IPS DF 19.7 (cell line): ENCODE measurements around the gene PPP3CB.
"Not testable (repeated sequence)": the region's sequence is repeated elsewhere in the genome, so short reads cannot be mapped to it uniquely, and the experiment has no call there.

Experiments
- DNase-seq: peaks from one replicate; pipeline ENCODE4 v3.0.0-alpha.2; 2013; ENCODE audit warnings: low read depth, low spot score

Gene PPP3CB

DNA sequence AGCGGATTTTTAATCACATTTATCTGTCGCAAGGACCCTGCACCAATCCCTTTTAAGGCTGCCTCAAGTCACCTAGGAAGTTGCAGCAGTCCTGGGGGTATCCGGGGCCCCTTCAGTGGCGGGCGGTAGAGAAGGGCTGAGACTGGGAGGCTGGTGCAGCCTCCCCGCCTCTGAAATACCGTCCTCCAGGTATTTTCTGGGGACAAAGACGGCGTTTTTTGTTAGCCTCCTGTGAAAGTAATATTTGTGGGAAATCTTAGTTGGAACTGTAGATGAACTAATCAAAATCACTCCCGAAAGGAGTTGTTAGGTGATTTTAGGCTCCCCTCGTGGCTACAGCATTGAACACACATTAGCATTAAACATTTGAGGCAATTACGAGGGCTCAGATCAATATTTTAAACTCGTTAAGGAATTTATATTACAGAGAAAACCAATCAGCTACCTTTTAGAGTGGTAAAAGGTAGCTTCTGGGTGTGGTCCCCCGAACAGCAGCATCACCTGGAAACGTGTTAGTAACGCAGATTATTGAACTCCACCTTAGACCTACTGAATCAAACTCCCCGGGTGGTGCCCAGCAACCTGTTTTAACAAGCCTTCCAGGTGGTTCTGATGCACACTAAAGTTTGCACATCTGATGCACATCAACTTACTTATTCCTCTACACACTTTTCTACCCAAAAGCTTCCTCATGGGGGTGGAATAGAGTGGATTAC lies 81.4 kb downstream of the PPP3CB start:
- DNase-seq = no peak

DNA sequence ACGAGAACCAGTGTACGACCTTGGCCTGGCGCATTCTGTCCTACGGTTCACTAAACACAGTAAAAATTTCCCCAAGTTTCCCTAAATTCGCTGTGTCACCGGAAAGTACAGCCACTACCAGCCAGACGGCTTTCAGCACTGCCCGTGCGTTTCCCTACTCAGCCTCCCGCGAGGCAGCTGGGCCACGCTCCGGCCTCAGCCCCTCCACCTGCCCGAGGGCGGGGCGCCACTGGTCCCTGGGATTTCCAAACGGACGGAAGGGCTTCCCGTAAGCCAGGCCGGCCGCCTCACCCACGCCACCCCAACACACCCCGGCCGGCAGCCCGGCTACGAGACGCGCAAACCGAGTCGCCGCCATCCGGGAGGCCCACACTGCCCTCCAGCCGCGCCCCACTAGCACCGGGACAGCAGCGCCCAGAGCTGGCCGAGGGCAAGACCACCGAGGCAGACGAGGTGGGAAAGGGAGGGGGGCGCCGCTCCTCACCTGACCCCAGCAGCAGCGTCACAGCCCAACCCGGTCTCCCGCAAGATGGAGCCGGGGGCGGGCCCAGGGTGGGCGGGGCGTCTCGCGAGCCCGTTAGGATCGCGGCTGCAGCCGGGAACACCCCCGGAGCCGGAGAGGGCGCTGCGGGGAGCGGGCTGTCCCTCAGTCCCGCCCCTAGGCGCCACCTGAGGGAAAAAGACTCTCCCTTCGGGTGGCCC lies 82.1 kb downstream of the PPP3CB start, which contains the start of gene ANXA7:
ANXA7 (minus strand) TSS at position 531 of the 702 bp plus-strand sequence. CDS start 13,202 bp downstream, outside the sequence.
- DNase-seq = no peak

DNA sequence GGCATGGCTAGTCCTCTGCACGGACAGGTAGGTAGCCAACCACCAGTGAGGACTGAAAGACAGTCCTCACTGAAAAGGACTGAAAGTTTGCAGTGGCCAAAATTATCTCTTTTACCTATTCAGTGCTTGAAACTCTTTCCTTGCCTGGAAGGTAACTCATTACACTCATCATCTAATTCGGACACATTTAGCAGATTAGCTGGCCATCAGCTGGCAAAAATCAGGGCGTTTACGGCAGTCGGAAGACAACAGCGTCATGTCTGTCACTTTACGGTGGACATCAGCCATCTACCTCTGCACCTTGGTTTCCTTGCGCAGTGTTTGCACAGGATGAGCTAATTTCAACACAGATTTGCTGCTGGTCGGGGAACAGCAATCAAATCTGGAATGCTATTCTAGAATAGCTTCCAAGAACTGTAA lies 82.7 kb downstream of the PPP3CB start:
- DNase-seq = no peak

GRCh38 chr10:73410897-73411296 lies 84.9 kb downstream of the PPP3CB start:
- DNase-seq = no peak

DNA sequence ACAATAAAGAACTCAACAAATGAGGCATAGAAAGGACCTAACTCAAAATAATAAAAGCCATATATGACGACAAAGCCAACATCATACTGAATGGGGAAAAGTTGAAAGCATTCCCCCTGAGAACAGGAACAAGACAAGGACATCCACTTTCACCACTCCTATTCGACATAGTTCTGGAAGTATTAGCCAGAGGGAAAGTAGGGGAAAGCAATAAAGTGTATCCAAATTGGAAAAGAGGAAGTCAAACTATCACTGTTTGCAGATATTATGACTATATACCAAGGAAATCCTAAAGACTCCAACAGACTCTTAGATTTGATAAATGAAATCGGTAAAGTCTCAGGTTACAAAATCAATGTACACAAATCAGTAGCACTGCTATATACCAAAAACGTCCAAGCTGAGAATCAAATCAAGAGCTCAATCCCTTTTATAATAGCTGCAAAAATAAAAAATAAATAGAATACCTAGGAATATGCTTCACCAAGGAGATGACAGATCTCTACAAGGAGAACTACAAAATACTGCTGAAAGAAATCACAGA lies 86.8 kb downstream of the PPP3CB start:
- DNase-seq = no peak

DNA sequence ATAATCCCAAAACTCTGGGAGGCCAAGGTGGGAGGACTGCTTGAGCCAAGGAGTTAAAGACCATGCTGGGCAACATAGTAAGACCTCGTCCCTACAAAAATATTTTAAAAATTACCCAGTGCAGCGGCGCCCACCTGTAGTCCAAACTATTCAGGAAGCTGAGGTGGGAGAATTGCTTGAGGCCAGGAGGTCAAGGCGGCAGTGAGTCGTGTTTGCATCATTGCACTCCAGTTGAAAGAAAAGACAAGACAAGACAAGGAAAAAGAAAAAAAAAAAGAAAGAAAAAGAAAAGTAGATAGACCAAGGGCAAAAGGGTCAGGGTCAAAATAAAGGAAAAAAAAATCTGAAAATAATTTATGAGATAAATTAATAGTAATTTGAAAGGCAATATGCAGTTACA lies 87.8 kb downstream of the PPP3CB start:
- DNase-seq = no peak

GRCh38 chr10:73407495-73407894 lies 88.3 kb downstream of the PPP3CB start:
- no peak for DNase-seq

DNA sequence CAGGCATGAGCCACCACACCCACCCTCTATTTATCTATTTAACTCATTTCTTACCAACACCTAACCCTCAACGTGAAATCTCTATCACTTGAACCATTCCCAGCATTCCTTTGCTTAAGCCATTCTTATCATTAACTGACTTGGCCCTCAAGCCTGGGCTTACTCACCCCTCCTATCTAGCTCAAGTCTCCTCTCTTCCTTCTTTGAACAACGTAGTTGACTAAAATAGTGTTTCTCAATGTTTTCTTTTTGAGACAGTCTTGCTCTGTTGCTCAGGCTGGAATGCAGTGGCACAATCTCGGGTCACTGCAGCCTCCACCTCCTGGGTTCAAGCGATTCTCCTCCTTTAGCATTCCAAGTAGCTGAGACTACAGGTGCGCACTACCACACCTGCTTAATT lies 89.0 kb downstream of the PPP3CB start:
- DNase-seq = no peak

DNA sequence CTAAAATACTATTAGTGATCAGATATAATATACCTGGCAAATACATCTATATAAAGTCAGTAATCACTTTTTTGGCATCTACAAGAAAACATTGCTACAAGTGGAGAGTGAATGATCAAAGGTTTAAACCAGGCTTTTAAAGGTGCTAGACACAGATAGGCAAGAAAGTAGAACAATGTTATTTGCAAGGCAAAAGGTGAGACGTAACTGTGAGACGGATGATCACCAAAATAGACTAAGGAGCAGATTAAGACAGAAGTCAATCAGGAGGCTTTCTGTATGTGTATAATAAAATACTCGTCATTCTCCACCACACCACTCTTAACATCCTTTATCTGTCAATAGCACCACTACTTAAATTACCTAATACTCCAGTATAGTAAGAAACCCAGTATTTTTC lies 90.3 kb downstream of the PPP3CB start:
- no peak for DNase-seq

- DNase-seq = no peak
Measured at GRCh38 chr10:73404690-73405089, 91.1 kb downstream of the PPP3CB start.

DNA sequence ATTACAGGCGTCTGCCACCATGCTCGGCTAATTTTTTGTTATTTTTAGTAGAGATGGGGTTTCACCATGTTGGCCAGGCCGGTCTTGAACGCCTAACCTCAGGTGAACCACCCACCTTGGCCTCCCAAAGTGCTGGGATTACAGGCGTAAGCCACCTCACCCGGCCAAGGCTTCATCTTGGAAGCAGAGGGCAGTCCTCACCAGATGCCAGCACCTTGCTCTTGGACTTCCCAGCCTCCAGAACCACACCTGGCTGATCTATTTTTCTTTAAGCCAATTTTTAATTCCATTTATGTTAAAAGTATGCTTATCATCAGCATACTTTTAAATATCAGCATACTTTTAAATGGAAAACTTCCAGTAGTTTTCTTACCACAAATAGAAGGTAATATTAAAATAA lies 94.2 kb downstream of the PPP3CB start:
- DNase-seq = no peak

DNA sequence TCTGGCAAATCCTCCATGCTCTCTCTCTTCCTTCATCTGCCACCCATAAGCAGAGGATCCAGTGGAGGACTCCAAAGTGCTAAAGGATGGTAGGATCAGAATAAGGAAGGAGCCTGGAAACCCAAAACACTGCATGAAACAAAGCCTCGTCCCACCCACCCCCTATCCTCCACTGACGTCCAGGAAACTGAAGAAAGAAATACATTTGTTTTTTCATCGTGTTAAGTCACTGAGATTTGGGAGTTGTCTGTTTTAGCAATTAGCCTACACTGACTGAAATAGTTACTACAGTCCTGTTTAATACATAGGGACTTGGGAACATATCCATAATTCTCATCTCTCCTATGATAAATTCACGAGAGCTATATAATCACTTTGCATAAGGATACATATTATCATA lies 96.8 kb downstream of the PPP3CB start:
- DNase-seq = no peak

GRCh38 chr10:73398024-73398423 lies 97.8 kb downstream of the PPP3CB start:
- DNase-seq = no peak

DNA sequence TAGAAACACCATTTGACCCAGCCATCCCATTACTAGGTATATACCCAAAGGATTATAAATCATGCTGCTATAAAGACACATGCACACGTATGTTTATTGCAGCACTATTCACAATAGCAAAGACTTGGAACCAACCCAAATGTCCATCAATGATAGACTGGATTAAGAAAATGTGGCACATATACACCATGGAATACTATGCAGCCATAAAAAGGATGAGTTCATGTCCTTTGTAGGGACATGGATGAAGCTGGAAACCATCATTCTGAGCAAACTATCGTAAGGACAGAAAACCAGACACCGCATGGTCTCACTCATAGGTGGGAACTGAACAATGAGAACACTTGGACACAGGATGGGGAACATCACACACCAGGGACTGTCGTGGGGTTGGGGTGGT lies 101.5 kb downstream of the PPP3CB start:
- not testable (repeated sequence) for DNase-seq

DNA sequence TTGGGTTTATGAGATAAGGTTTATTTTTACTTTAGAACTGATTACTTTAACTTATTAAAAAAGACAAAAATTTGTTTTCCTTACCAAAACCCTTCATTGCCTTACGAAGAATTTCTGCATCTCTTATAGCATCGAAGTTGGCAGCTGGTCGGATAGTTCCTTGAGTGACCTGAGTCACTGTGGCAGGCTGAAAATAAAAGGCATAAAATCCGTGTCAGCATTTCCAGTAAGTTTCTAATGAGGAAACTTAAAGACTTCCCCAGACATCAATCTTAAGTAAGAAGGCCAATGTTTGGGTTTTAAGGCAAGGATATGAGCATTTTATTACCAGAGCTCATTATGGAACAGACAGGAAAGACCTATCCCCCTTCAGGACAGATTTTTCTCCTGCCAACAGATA lies 107.6 kb downstream of the PPP3CB start:
- DNase-seq = no peak

DNA sequence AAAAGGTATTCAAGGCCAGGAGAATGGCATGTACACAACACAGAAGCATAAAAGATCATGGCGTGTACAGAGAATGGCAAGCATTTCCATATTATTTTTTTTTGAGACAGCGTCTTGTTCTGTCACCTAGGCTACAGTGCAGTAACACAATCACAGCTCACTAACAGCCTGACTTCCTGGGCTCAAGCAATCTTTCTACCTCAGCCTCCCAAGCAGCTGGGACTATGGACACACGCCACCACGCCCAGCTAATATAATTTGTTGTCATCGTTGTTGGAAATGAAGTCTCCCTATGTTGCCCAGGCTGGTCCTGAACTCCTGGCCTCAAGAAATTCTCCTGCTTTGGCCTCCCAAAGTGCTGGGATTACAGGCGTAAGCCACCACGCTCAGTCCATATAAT lies 109.2 kb downstream of the PPP3CB start:
- DNase-seq = no peak
